ENCODE results near the gene AGTRAP.

Gene AGTRAP

GRCh38 chr1:11761285-11761684, 25.3 kb downstream of the AGTRAP start:
- Histone ChIP-seq H3K4me3 (ENCODE audit: low read length) (no peak overlapping the region), H3K27me3 (ENCODE audit: low read depth, low read length) (no peaks in the 10 kb centered on the region), H3K4me1 (ENCODE audit: low read length) (no peaks in the 10 kb centered on the region), H3K9ac (ENCODE audit: low read length) (no peak overlapping the region), H4K20me1 (ENCODE audit: insufficient read depth, low read length) (no peaks in the 10 kb centered on the region), H3K27ac (ENCODE audit: low read length) (no peak overlapping the region), H2AFZ (ENCODE audit: low read depth, low read length) (no peak overlapping the region), H3K36me3 (replicated peaks; ENCODE audit: low read depth, low read length) (no peaks in the 10 kb centered on the region), H3K9me3 (ENCODE audit: insufficient read depth, low read length) (no peaks in the 10 kb centered on the region), H3K4me2 (ENCODE audit: low read length) (no peak overlapping the region), H3K79me2 (ENCODE audit: low read length) (no peaks in the 10 kb centered on the region)
- TF ChIP-seq EZH2phosphoT487 (IDR thresholded peaks at IDR 0.05; ENCODE audit: low read depth) (no peak), CTCF (IDR thresholded peaks at IDR 0.05; ENCODE audit: low read depth, low read length) (no peak)

- Histone ChIP-seq H3K4me2 (ENCODE audit: low read length) (no peak within 1 kb of the TSS), H3K4me1 (ENCODE audit: low read length) (no peaks in the 10 kb centered on the region)
Observed at GRCh38 chr1:11761988-11762406, 26.1 kb downstream of the AGTRAP start, which contains the start of gene C1orf167. Gene C1orf167, plus strand, starts transcription at chr1:11762193. Its CDS starts 2,208 bp downstream, at chr1:11764401.

DNA sequence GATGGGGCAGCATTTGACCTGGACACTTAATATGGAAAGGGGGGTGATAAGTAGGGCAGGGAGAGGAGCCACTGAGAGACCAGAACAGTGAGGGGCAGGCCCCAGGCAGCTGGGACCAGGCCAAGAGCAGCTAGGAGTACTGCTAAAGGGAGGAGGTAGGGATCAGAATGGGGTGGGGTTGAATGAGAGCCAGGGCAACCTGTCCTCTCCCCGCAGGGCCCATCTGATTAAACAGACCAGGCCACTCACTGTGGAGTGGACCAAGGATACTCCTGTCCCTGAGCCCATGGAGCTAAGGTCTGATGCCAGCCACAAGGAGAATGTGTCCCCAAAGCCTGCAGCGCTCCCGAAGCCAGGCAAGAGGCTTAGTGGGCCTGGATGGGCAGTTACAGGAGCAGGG, 28.2 kb downstream of the AGTRAP start:
- Histone ChIP-seq H3K4me2 (ENCODE audit: low read length) (no peak overlapping the region), H3K9ac (ENCODE audit: low read length) (no peak overlapping the region)

More at GRCh38 chr1:11761988-11762406, 26.1 kb downstream of the AGTRAP start, which contains the start of gene C1orf167:
- H3K4me3 ChIP-seq (ENCODE audit: low read length) = no peak within 1 kb of the TSS
- no peaks in the 10 kb centered on the region for H3K27me3 ChIP-seq (ENCODE audit: low read depth, low read length)
- TF ChIP-seq CTCF (IDR thresholded peaks at IDR 0.05; ENCODE audit: low read depth, low read length) (no peak), EZH2phosphoT487 (IDR thresholded peaks at IDR 0.05; ENCODE audit: low read depth) (no peak)
- H3K27ac ChIP-seq (ENCODE audit: low read length) = no peak within 1 kb of the TSS
- H3K36me3 ChIP-seq (replicated peaks; ENCODE audit: low read depth, low read length) = no peaks in the 10 kb centered on the region
- no peaks in the 10 kb centered on the region for H4K20me1 ChIP-seq (ENCODE audit: insufficient read depth, low read length)
- no peaks in the 10 kb centered on the region for H3K9me3 ChIP-seq (ENCODE audit: insufficient read depth, low read length)
- no peak within 1 kb of the TSS for H2AFZ ChIP-seq (ENCODE audit: low read depth, low read length)
- no peaks in the 10 kb centered on the region for H3K79me2 ChIP-seq (ENCODE audit: low read length)
- no peak within 1 kb of the TSS for H3K9ac ChIP-seq (ENCODE audit: low read length)

DNA sequence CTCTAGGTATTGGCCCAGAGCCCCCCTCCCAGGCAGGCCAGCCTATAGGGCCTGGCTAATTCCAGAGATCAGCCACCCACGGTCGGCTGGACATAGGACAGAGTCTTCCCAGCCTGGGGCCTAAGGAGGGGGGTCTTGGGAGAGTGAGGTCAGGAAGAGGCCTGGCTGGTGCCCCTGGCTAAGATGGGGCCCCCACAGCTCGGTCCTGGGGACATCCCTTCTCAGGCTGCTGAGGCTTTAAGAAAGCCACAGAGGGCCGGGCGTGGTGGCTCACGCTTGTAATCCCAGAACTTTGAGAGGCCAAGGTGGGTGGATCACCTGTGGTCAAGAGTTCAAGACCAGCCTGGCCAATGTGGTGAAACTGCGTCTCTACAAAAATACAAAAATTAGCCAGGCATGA, 28.6 kb downstream of the AGTRAP start:
- H3K36me3 ChIP-seq (replicated peaks; ENCODE audit: low read depth, low read length) = no peaks in the 10 kb centered on the region
- no peaks in the 10 kb centered on the region for H4K20me1 ChIP-seq (ENCODE audit: insufficient read depth, low read length)
- no peaks in the 10 kb centered on the region for H3K9me3 ChIP-seq (ENCODE audit: insufficient read depth, low read length)
- no peaks in the 10 kb centered on the region for H3K79me2 ChIP-seq (ENCODE audit: low read length)
- no peak overlapping the region for H3K4me3 ChIP-seq (ENCODE audit: low read length)
- H3K27me3 ChIP-seq (ENCODE audit: low read depth, low read length) = no peaks in the 10 kb centered on the region
- no peak overlapping the region for H3K9ac ChIP-seq (ENCODE audit: low read length)
- TF ChIP-seq CTCF (IDR thresholded peaks at IDR 0.05; ENCODE audit: low read depth, low read length) = no peak
- TF ChIP-seq EZH2phosphoT487 (IDR thresholded peaks at IDR 0.05; ENCODE audit: low read depth) = no peak
- H3K4me2 ChIP-seq (ENCODE audit: low read length) = no peak overlapping the region
- H3K27ac ChIP-seq (ENCODE audit: low read length) = no peak overlapping the region
- no peaks in the 10 kb centered on the region for H3K4me1 ChIP-seq (ENCODE audit: low read length)
- no peak overlapping the region for H2AFZ ChIP-seq (ENCODE audit: low read depth, low read length)

More for the DNA sequence above, 28.2 kb downstream of the AGTRAP start:
- Histone ChIP-seq H2AFZ (ENCODE audit: low read depth, low read length) (no peak overlapping the region), H3K27ac (ENCODE audit: low read length) (no peak overlapping the region), H3K36me3 (replicated peaks; ENCODE audit: low read depth, low read length) (no peaks in the 10 kb centered on the region), H3K9me3 (ENCODE audit: insufficient read depth, low read length) (no peaks in the 10 kb centered on the region), H4K20me1 (ENCODE audit: insufficient read depth, low read length) (no peaks in the 10 kb centered on the region), H3K4me1 (ENCODE audit: low read length) (no peaks in the 10 kb centered on the region), H3K79me2 (ENCODE audit: low read length) (no peaks in the 10 kb centered on the region), H3K4me3 (ENCODE audit: low read length) (no peak overlapping the region), H3K27me3 (ENCODE audit: low read depth, low read length) (no peaks in the 10 kb centered on the region)
- no peak for TF ChIP-seq CTCF (IDR thresholded peaks at IDR 0.05; ENCODE audit: low read depth, low read length)
- TF ChIP-seq EZH2phosphoT487 (IDR thresholded peaks at IDR 0.05; ENCODE audit: low read depth) = no peak

All from OCI-LY3 (cell line).